BE2C (cell line): ENCODE results near the gene CXCL12.

Experiments used
- DNase-seq: peaks from one replicate; pipeline ENCODE4 v3.0.0-alpha.2; 2020
- H3K27me3 ChIP-seq: fragments of 250-450 bp; sonication (Bioruptor Pico); 2 replicates; pipeline ENCODE4 v1.5.1; 2020; ENCODE audit warnings: mild to moderate bottlenecking
- H3K36me3 ChIP-seq: fragments of 250-450 bp; sonication (Bioruptor Pico); 2 replicates; pipeline ENCODE4 v1.5.1; 2020; ENCODE audit warnings: mild to moderate bottlenecking
- H3K4me1 ChIP-seq: fragments of 250-450 bp; sonication (Bioruptor Pico); 2 replicates; pipeline ENCODE4 v1.5.1; 2020
- H3K4me3 ChIP-seq: 2 replicates; pipeline ENCODE4 v1.5.1; 2011; ENCODE audit warnings: low read depth, low read length
- H3K9me3 ChIP-seq: fragments of 250-450 bp; sonication (Bioruptor Pico); 2 replicates; pipeline ENCODE4 v1.5.1; 2020
- CTCF ChIP-seq: IDR thresholded peaks from 2 replicates; pipeline ENCODE4 v1.5.1; 2012; ENCODE audit warnings: mild to moderate bottlenecking, low read depth, low read length

Gene CXCL12

GRCh38 chr10:44393834-44394547 lies 9.1 kb upstream of the CXCL12 start:
- TF ChIP-seq CTCF: no peak
- no peak overlapping the region for H3K4me3 ChIP-seq
- no peaks in the 10 kb centered on the region for H3K36me3 ChIP-seq
- no peak for DNase-seq
- peaks cover 11% of the 10 kb centered on the region; the same call in 1 of the 2 replicates for H3K27me3 ChIP-seq
- no peaks in the 10 kb centered on the region for H3K4me1 ChIP-seq
- H3K9me3 ChIP-seq: no peaks in the 10 kb centered on the region

- Histone ChIP-seq H3K4me1 (no peaks in the 10 kb centered on the region), H3K27me3 (peaks cover 2% of the 10 kb centered on the region; the same call in 1 of the 2 replicates), H3K36me3 (no peaks in the 10 kb centered on the region), H3K9me3 (no peaks in the 10 kb centered on the region), H3K4me3 (no peak overlapping the region)
- no peak for TF ChIP-seq CTCF
- DNase-seq: no peak
Measured at GRCh38 chr10:44393051-44393630, 8.2 kb upstream of the CXCL12 start.

- DNase-seq: no peak
- Histone ChIP-seq H3K4me1 (no peaks in the 10 kb centered on the region), H3K27me3 (no peaks in the 10 kb centered on the region), H3K36me3 (no peaks in the 10 kb centered on the region), H3K4me3 (no peak overlapping the region), H3K9me3 (no peaks in the 10 kb centered on the region)
- no peak for TF ChIP-seq CTCF
Measured at GRCh38 chr10:44392420-44392819, 7.5 kb upstream of the CXCL12 start.

GRCh38 chr10:44391981-44392380 lies 7.1 kb upstream of the CXCL12 start:
- H3K9me3 ChIP-seq: no peaks in the 10 kb centered on the region
- no peak for TF ChIP-seq CTCF
- no peak overlapping the region for H3K4me3 ChIP-seq
- DNase-seq: no peak
- no peaks in the 10 kb centered on the region for H3K4me1 ChIP-seq
- no peaks in the 10 kb centered on the region for H3K36me3 ChIP-seq
- H3K27me3 ChIP-seq: no peaks in the 10 kb centered on the region

- no peaks in the 10 kb centered on the region for H3K4me1 ChIP-seq
- peaks cover 7% of the 10 kb centered on the region for H3K27me3 ChIP-seq
- H3K4me3 ChIP-seq: no peak overlapping the region
- TF ChIP-seq CTCF: no peak
- DNase-seq: no peak
- no peaks in the 10 kb centered on the region for H3K9me3 ChIP-seq
- H3K36me3 ChIP-seq: no peaks in the 10 kb centered on the region
Measured at GRCh38 chr10:44390585-44391072, 5.7 kb upstream of the CXCL12 start.

GRCh38 chr10:44389556-44389955 lies 4.7 kb upstream of the CXCL12 start:
- no peak overlapping the region for H3K4me3 ChIP-seq
- no peaks in the 10 kb centered on the region for H3K9me3 ChIP-seq
- H3K4me1 ChIP-seq: no peaks in the 10 kb centered on the region
- H3K27me3 ChIP-seq: peaks cover 15% of the 10 kb centered on the region
- no peaks in the 10 kb centered on the region for H3K36me3 ChIP-seq
- no peak for DNase-seq
- no peak for TF ChIP-seq CTCF
